H1 (cell line): Measurements from ENCODE around the gene CTDSP1. TPM values are rescaled to one million over a fixed set of nuclear protein-coding genes. Genes with fewer than 3 reads are reported as not detected.

Source experiments
- CREB1 ChIP-seq: IDR thresholded peaks from 2 replicates; pipeline ENCODE4 v1.6.1; 2012; ENCODE audit warnings: inconsistent platforms
- polyA plus RNA-seq, 7 experiments: library from polyadenylated mRNA; depleted of rRNA in 3 of 7; stranded (reverse) in 5 of 7; unstranded in 2 of 7; fragments of >200 nt in 5 of 7; fragments of 200-250 nt in 2 of 7; gene quantifications; 1 replicate in 5 of 7; 2 replicates in 1 of 7; 4 replicates in 1 of 7; pipeline versions ENCODE4 v1.2.1 to v1.2.3, GENCODE V29; 2011 to 2013; ENCODE audit warnings: missing spikeins in 2 of 7, mixed read lengths in 2 of 7
- total RNA-seq: library from RNA; stranded (reverse); fragmentation: NEBNext Ultra II Directional; extraction: Animal tissue kit (Norgen Biotek cat#: 25700); gene quantifications from 2 replicates; pipeline ENCODE4 v1.2.1, GENCODE V29; 2021
- TF ChIP-seq, protein P1 (sequence below), 3 experiments: IDR thresholded peaks; 1 replicate in 2 of 3; 2 replicates in 1 of 3; pipeline versions ENCODE4 v1.5.1 to v1.6.1; 2011; ENCODE audit warnings: low read length in 3 of 3, mild to moderate bottlenecking in 3 of 3, inconsistent platforms in 2 of 3, low read depth in 1 of 3, moderate library complexity in 1 of 3; ENCODE audit not compliant: insufficient read depth in 1 of 3; ENCODE audit errors: control extremely low read depth in 1 of 3

CTDSP1 gene
- total and polyA plus RNA-seq, 2 of the 8 experiments (the other 6 are each of a cell fraction or from before 2014, with no cell fraction given) = 20.3 to 35.2 TPM

DNA sequence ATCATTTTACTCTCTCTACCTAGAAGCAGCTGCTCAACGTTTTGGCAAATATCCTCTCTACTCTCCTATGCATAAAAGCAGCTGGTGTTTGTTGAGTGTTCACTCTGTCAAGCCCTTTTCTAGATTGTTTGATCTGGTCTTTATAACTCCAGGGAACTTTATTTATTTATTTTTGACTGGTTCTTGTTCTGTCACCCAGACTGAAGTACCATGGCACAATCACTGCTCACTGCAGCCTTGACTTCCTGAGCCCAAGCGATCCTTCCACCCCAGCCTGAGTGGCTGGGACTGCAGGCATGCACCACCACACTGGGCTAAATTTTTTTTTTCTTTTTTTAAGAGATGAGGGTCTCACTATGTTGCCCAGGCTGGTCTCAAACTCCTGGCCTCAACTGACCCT, 30.3 kb upstream of the CTDSP1 start (continued):
- TF ChIP-seq, protein P1, sequence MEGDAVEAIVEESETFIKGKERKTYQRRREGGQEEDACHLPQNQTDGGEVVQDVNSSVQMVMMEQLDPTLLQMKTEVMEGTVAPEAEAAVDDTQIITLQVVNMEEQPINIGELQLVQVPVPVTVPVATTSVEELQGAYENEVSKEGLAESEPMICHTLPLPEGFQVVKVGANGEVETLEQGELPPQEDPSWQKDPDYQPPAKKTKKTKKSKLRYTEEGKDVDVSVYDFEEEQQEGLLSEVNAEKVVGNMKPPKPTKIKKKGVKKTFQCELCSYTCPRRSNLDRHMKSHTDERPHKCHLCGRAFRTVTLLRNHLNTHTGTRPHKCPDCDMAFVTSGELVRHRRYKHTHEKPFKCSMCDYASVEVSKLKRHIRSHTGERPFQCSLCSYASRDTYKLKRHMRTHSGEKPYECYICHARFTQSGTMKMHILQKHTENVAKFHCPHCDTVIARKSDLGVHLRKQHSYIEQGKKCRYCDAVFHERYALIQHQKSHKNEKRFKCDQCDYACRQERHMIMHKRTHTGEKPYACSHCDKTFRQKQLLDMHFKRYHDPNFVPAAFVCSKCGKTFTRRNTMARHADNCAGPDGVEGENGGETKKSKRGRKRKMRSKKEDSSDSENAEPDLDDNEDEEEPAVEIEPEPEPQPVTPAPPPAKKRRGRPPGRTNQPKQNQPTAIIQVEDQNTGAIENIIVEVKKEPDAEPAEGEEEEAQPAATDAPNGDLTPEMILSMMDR (IDR thresholded peaks at IDR 0.05; ENCODE audit: control extremely low read depth in 1 of 3, insufficient read depth in 1 of 3, low read depth in 1 of 3, low read length in 3 of 3) = no peak
- no peak for TF ChIP-seq CREB1
